Adrenal gland (tissue), 12 donors: ENCODE measurements around the gene SDK1. TPM values are rescaled to one million over a fixed set of nuclear protein-coding genes. Genes with fewer than 3 reads are reported as not detected.

ENCODE experiments used
- DNase-seq, 7 donors: peaks; one replicate each; pipeline ENCODE4 v3.0.0-alpha.2; 2019 to 2020
- H3K27ac ChIP-seq, 5 donors: fragments of 200-600 bp; sonication (generic) in 4 of 5; 1 replicate in 3 of 5; 2 replicates in 2 of 5; pipeline versions ENCODE4 v1.5.1 to v1.8.0; 2016 to 2020; ENCODE audit warnings: mild to moderate bottlenecking in 1 of 5
- H3K27me3 ChIP-seq: fragments of 200-600 bp; 2 replicates; pipeline ENCODE4 v1.8.0; 2021
- H3K36me3 ChIP-seq, 2 donors: fragments of 200-600 bp; replicated peaks in 1 of 2; 1 replicate in 1 of 2; 2 replicates in 1 of 2; pipeline versions ENCODE4 v1.5.1 to v1.8.0; 2018 to 2022
- H3K4me1 ChIP-seq, 2 donors: fragments of 200-600 bp; replicated peaks in 1 of 2; 1 replicate in 1 of 2; 2 replicates in 1 of 2; pipeline versions ENCODE4 v1.5.1 to v1.8.0; 2018 to 2021
- H3K4me3 ChIP-seq, 4 donors: fragments of 200-600 bp; sonication (generic) in 3 of 4; one replicate each; pipeline ENCODE4 v1.5.1; 2016 to 2018
- H3K9me3 ChIP-seq, 3 donors: fragments of 200-600 bp; sonication (generic) in 1 of 3; replicated peaks in 1 of 3; 1 replicate in 2 of 3; 2 replicates in 1 of 3; pipeline versions ENCODE4 v1.5.1 to v1.8.0; 2016 to 2021
- CTCF ChIP-seq, 6 experiments: fragments of 450-650 bp in 4 of 6; fragments of 200-600 bp in 2 of 6; sonication (generic) in 1 of 6; IDR thresholded peaks; 1 replicate in 5 of 6; 2 replicates in 1 of 6; pipeline versions ENCODE4 v1.5.1 to v1.8.0; 2016 to 2021; ENCODE audit warnings: antibody characterized with exemption in 6 of 6, mild to moderate bottlenecking in 2 of 6, moderate library complexity in 1 of 6
- POLR2A ChIP-seq, 2 donors: fragments of 450-650 bp; IDR thresholded peaks; one replicate each; pipeline ENCODE4 v1.6.1; 2017; ENCODE audit warnings: antibody characterized with exemption in 2 of 2, mild to moderate bottlenecking in 2 of 2, moderate library complexity in 1 of 2
- WGBS, 4 donors: extraction: QIAGEN DNeasy Blood & Tissue Kit in 2 of 4; methylation state at CpG; one replicate each; pipeline versions ENCODE4 v1.1.5 to v1.1.7; 2013 to 2017; 5-methylcytosine and 5-hydroxymethylcytosine counted together
- intact Hi-C, 2 donors: fragments of 100-400 bp; cut with DNase I; formaldehyde crosslinking; loops; one replicate each; pipeline versions ENCODE4 v1.14.1 to v1.15.0; 2022 to 2023
- polyA plus RNA-seq, 3 donors: library from polyadenylated mRNA; stranded (reverse); fragments of 200-250 nt in 2 of 3; fragments of 350-450 nt in 1 of 3; fragmentation: Illumina TruSeq in 1 of 3; extraction: RNeasy Lipid Tissue Mini Kit (QIAGEN cat#74804) in 1 of 3; gene quantifications; one replicate each; pipeline ENCODE4 v1.2.3, GENCODE V29; 2013 to 2014
- total RNA-seq, 9 donors: library from RNA; depleted of rRNA in 4 of 9; stranded (reverse); fragments of >200 nt in 4 of 9; fragments of 120-200 nt in 1 of 9; fragmentation: NEBNext Ultra II Directional in 1 of 9; extraction: Animal tissue kit (Norgen Biotek cat#: 25700) in 1 of 9; gene quantifications; one replicate each; pipeline versions ENCODE4 v1.1.0 to v1.2.4, GENCODE V29; 2013 to 2023
- donor health status: healthy with polysubstance abuse.
- donor health status: Bipolar disorder and iron deficiency.
- donor health status: DM: yes; HTN: yes; CAD: no.
- donor health status: DM: no; HTN: no; CAD: no.
- donor health status: DM: no; HTN: no; CAD: no.
- donor health status: DM: yes; HTN: yes; CAD: no.

The SDK1 gene
- total and polyA plus RNA-seq, 12 donors = 0.50 to 3.6 (median 1.5) TPM

DNA sequence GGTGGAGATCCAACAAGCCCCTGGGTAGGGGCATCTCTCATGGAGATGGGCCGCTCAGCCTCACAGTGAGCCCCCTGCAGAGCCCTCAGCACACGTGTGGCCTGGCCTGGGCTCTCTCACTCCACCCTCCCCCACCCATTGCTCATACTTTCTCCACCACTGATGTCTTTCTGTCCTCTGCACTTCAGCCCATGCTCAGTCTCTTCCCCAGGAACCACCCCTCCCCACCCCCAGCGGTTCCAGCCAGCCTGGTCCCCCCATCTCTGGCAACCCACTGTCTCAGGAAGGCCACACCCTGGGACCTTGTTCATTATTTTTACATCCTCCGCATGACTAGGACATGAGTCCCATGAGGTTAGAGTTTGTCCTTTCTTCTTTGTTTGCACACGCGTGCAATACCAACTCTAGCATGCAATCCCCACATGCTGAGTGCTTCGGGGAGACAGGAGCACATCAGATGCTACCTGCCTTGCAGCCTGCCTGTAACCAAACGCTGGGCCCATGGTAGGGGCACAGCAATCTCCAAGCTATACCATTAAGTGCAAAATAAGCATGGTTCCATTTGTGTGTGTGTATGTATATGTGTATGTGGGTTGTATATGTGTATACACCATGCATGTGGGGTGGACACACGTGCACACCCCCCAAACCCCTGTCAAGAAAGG, 972.6 kb downstream of the SDK1 start:
- Histone ChIP-seq H3K4me1 (no peaks in the 10 kb centered on the region), H3K4me3 (no peak overlapping the region), H3K27me3 (no peaks in the 10 kb centered on the region), H3K36me3 (no peaks in the 10 kb centered on the region), H3K9me3 (no peaks in the 10 kb centered on the region), H3K27ac (no peak overlapping the region)
- TF ChIP-seq POLR2A (IDR thresholded peaks at IDR 0.05) = no peak
- TF ChIP-seq CTCF (IDR thresholded peaks at IDR 0.05) = no peak
- no peak for DNase-seq
- intact Hi-C loops = no loop called here
- 75 to 83% (median 75%) methylated on average over 7 to 9 of the region's 9 CpGs for WGBS, 4 donors

DNA sequence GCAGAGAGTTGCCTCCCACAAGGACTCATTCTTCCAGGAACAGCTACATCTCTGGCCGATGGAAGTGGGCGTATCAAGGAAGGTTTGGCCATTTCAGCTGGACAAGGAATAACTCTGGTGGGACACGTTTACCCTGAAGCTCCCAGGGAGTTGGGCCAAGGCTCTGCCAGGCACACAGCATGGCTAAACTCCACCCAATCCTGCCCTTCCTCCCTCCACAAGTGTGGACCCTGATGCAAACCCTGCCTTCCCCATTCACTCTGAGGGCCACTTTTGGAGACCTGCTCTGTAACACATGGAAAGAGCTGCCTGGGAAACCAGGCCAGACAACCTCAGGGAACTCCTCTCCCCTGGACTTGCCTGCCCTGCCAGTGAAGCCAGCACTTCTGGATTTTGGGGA, 973.2 kb downstream of the SDK1 start:
- Histone ChIP-seq H3K4me3 (no peak overlapping the region), H3K9me3 (no peaks in the 10 kb centered on the region), H3K36me3 (no peaks in the 10 kb centered on the region), H3K27me3 (no peaks in the 10 kb centered on the region), H3K4me1 (no peaks in the 10 kb centered on the region), H3K27ac (no peak overlapping the region)
- no peak for DNase-seq
- 62 to 67% methylated on average over 3 of the region's 3 CpGs; no CpG with 5 or more reads in 2 of the 4 donors for WGBS, 4 donors
- intact Hi-C loops = no loop called here
- TF ChIP-seq POLR2A (IDR thresholded peaks at IDR 0.05) (no peak), CTCF (IDR thresholded peaks at IDR 0.05) (no peak)

DNA sequence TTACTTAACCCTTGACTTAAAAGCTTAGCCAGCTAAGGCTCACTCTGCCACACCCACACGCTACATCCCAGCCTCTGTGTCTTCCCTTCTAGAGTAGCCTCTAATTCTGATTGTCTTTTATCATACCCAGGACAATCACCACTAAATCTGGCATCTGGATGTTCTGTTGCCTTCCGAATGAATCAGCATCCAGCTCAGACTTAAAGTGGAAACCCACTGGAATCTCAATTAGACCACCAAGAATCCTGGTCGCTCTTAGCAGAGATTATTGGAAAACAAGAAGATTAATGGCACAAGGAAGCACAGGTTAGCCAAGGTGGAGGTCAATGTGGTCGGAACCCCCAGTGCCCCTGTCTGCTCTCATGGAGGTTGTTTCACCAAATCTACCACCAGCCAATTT, 976.9 kb downstream of the SDK1 start:
- Histone ChIP-seq H3K27me3 (no peaks in the 10 kb centered on the region), H3K4me1 (no peaks in the 10 kb centered on the region), H3K36me3 (no peaks in the 10 kb centered on the region), H3K9me3 (no peaks in the 10 kb centered on the region), H3K27ac (no peak overlapping the region), H3K4me3 (no peak overlapping the region)
- intact Hi-C loops = no loop called here
- TF ChIP-seq CTCF (IDR thresholded peaks at IDR 0.05) (no peak), POLR2A (IDR thresholded peaks at IDR 0.05) (no peak)
- DNase-seq = no peak
- 54 to 71% (median 57%) methylated on average over 4 of the region's 4 CpGs for WGBS, 4 donors

- no peak overlapping the region for H3K27ac ChIP-seq
- H3K36me3 ChIP-seq = no peaks in the 10 kb centered on the region
- H3K27me3 ChIP-seq = no peaks in the 10 kb centered on the region
- WGBS, 4 donors = 70 to 82% (median 75%) methylated on average over 3 of the region's 3 CpGs
- intact Hi-C loops = no loop called here
- H3K9me3 ChIP-seq = no peaks in the 10 kb centered on the region
- no peak for TF ChIP-seq CTCF (IDR thresholded peaks at IDR 0.05)
- TF ChIP-seq POLR2A (IDR thresholded peaks at IDR 0.05) = no peak
- no peak for DNase-seq
- H3K4me3 ChIP-seq = no peak overlapping the region
- no peaks in the 10 kb centered on the region for H3K4me1 ChIP-seq
Measured at GRCh38 chr7:4279216-4279615, 978.2 kb downstream of the SDK1 start.
